ENCODE results near the gene LACRT.

Gene LACRT

DNA sequence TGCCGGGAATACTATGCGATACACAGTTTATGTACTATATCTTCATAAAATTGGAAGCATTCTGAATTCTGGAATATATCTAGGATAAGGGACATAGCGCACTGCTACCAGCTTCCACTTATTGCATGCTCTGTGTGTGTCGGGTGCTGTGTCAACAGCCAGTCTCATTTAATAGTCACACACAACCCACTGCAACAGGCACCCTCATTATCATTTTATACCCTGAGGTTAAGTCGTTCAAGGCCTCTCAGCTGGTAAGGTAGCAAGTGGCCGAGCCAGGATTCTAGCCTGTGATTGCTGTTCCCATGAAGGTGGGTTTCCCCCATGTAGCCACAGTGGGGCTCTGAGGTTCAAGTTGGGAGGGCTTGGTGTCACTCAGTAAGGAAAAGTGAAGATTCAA, 53.3 kb downstream of the LACRT start:
- TF ChIP-seq, protein P1, sequence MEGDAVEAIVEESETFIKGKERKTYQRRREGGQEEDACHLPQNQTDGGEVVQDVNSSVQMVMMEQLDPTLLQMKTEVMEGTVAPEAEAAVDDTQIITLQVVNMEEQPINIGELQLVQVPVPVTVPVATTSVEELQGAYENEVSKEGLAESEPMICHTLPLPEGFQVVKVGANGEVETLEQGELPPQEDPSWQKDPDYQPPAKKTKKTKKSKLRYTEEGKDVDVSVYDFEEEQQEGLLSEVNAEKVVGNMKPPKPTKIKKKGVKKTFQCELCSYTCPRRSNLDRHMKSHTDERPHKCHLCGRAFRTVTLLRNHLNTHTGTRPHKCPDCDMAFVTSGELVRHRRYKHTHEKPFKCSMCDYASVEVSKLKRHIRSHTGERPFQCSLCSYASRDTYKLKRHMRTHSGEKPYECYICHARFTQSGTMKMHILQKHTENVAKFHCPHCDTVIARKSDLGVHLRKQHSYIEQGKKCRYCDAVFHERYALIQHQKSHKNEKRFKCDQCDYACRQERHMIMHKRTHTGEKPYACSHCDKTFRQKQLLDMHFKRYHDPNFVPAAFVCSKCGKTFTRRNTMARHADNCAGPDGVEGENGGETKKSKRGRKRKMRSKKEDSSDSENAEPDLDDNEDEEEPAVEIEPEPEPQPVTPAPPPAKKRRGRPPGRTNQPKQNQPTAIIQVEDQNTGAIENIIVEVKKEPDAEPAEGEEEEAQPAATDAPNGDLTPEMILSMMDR (IDR thresholded peaks at IDR 0.05; ENCODE audit: low read depth, low read length, missing control alignments), result no peak
- DNase-seq (ENCODE audit: low read depth), result no peak
- in situ Hi-C loops (cut with HindIII; ENCODE audit: low sequenced_read_pairs), result no loop called here
- H3K4me3 ChIP-seq (ENCODE audit: low read depth, low read length), result no peak overlapping the region
